Bone marrow (tissue), 2 donors: ENCODE results near the gene TMC4.
A peak's percentile ranks its signal among the peaks of the same experiment; 100 is the strongest.
"Not testable (repeated sequence)": the region's sequence is repeated elsewhere in the genome, so short reads cannot be mapped to it uniquely, and the experiment has no call there.

ENCODE experiments used
- DNase-seq, 2 donors: peaks; one replicate each; lab custom pipeline; 2025; lab: John Stamatoyannopoulos, UW

Gene TMC4

GRCh38 chr19:54179921-54180461 lies 7.0 kb upstream of the TMC4 start:
- DNase-seq = no peak

DNA sequence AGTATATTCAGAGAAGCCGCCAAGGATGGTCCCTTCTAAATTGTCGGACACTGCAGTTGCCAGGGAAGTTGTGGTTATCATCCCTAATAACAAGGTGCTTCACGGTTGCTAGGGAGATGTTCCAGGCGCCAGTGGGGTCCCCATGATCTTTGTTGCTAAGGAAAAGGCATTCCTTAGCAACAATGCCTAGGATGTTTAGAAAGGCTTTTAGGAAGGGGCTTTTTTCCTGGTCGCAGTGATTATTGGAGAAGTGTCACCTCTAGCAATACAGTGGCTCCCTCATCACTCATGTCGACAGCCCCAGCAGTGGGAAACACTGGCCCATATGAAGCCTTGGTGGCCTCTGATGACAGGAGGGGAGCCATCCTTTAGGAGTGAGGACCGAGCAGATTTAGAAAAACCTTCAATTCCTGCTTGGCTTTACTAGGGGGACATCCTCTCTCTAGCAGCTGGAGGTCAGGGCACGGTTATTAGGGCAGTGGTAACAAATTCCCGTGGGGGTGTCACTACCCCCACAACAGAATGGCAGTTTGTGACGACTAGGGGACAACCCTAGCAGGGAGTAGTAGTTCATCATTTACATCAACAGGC lies 6.4 kb upstream of the TMC4 start:
- no peak for DNase-seq

GRCh38 chr19:54178581-54179261 lies 5.8 kb upstream of the TMC4 start:
- DNase-seq = no peak

DNA sequence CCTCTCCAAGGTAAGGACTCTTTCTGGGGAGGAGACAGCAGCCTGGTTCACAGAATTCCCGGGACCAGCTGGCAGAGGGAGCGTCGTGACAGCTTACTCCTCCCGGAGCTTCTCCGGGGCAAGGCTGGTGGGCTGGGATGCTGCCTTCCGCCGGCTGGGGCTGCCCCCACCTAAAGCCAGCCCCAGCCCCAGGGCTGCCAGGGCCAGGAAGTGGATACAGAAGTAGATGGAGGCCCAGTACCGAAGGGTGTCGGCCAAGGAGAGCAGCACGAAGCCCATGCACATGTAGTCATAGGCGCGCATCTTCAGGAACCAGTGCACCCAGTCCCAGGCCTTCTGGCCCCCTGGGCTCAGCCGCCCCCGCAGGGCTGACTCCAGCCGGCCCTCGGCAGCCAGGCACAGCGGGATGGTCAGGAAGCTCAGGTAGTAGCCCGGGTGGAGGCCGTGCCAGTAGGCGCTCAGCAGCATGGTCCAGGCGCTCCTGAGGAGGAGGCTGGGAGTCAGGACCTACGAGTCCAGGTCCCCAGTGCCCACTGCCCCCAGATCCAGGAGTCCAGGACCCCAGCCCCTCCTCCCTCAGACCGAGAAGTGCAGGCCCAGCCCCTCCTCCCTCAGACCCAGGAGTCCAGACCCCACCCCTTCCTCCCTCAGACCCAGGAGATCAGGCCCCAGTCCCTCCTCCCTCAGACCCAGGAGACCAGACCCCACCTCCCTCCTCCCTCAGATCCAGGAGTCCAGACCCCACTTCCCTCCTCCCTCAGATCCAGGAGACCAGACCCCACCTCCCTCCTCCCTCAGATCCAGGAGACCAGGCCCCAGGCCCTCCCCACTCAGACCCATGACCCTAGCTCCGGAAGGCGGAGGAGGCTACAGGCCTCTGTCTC lies 1.2 kb upstream of the TMC4 start:
- DNase-seq = no peak

- DNase-seq = no peak
These were observed 369 bp upstream of the TMC4 start for GRCh38 chr19:54173359-54173699.

DNA sequence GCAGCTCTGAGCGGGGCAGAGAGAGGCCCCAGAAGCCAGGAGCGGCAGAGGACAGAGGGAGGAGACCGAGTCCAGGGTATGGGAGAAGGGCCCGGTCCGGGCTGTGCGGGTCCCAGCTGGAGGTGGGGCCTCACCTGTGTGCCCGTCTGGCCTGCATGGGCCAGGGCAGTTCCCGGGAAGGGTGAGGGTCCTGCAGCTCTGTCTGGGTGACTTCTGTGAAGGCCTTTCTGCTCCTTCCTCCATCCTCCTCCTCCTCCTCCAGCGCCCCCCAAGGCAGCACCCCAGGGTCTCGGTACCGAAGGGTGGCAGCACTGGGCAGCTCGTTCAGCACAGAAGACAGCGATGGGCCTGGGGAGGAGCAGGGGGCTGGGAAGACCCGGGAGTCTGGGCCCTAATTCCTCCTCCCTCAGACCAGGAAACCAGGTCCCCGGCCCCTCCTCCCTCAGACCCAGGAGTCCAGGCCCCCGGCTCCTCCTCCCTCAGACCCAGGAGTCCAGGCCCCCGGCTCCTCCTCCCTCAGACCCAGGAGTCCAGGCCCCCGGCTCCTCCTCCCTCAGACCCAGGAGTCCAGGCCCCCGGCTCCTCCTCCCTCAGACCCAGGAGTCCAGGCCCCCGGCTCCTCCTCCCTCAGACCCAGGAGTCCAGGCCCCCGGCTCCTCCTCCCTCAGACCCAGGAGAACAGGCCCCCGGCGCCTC lies 1.1 kb downstream of the TMC4 start:
- DNase-seq = not testable (repeated sequence)

DNA sequence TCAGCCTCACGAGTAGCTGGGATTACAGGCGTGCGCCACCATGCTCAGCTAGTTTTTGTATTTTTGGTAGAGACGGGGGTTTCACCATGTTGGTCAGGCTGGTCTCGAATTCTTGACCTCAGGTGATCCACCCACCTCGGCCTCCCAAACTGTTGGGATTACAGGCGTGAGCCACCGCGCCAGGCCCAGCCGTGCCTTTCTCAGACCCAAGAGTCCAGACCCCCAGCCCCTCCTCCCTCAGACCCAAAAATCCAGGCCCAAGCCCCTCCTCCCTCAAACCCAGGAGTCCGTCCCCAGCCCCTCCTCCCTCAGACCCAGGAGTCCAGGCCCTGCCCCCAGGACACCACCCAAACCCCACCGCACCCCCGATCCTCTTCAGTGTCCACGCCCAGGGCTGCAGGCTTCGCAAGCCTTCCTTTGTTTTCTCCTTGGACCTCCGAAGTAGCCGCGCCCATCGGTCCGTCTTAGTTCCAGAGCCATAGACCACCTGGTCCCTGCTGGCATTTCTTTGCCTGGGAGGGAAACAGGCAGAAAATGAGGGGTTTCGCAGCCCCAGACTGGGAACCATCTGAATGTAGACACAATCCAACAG lies 3.7 kb downstream of the TMC4 start:
- DNase-seq = no peak

DNA sequence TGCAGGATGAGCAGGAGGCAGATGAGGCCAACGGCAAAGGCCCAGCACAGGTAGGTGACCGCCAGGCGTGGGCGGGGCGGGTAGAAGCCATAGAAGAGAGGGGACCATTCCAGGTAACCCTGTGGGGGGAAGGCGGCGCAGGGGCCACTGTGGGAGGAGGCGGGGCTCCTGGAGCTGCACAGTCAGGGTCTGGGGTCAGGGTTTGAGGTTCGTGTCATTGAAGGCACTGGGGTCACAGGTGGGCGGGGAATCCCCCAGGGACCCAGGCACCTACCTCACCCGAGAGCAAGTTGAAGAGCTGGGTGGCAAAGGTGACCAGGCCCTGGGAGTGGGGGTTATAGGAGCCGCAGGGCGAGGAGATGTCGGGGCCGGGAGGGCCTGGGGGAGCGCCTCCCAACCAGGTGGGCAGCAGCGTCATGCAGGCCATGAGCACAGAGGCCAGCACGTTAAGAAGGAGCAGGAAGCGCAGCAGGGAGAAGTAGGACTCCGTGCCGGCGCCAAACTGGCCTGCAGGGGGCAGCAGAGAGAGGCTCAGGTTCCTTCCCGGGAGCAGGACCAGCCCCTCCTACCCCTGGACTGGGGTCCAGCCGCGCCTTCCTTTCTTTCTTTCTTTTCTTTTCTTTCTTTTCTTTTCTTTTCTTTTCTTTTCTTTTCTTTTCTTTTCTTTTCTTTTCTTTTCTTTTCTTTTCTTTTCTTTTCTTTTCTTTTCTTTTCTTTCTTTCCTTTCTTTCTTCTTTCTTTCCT lies 4.6 kb downstream of the TMC4 start:
- peak; percentile 71 to 84 for DNase-seq

GRCh38 chr19:54165222-54165621 lies 7.7 kb downstream of the TMC4 start:
- DNase-seq = no peak

DNA sequence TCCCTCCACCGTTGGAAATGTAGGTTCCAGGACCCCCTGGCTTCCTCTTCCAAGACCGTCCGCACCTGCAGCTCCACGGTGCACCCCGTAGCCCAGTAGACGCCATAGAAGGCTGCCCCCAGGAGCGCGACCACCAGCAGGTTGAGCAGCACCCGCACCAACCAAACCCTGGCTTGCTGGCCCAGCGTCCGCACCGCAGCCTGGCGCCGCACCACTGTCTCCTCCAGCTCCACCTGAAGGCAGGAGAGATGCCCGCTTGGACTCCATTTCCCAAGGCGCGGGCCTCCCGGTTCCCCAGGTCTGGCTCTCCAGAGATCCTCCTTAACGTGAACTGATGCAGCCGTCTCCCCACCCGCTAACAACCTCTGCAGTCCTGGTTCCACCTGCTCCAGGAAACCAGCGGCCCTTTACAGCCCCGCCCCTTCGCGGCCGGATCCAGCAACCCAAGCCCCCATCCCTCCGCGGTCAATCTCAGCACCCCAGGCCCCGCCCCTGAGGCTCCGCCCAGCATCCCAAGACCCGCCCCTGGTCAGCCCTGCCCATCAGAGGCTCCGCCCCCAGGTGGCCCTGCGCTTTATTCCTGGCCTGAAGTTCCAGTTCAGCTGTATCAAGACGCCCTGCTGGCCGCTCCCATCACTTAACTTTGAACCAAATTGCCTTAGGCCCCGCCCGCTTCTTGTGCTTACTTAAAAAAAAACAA lies 8.4 kb downstream of the TMC4 start:
- peak in 1 of 2 donors; percentile 11 for DNase-seq

DNA sequence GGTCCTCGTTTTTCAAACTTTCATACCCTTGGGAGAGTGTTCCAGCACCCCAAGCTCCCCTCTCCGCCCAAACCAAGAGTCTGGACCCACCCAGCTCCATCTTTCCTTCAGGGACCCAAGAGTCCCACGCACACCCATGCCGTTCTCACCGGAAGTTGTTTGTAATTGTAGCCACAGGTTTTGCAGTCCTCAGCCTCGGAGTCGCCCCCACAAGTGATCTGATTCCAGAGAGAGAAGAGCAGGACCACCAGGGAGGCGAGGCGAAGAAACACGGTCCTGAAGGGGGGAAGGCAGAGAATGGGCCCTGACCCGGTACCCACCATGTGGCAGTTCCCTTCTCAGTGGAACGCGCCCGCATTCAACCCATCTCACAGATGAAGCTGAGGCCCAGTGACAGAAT lies 10.1 kb downstream of the TMC4 start:
- no peak for DNase-seq

GRCh38 chr19:54162241-54162805 lies 10.6 kb downstream of the TMC4 start:
- DNase-seq = peak; percentile 83 to 85

DNA sequence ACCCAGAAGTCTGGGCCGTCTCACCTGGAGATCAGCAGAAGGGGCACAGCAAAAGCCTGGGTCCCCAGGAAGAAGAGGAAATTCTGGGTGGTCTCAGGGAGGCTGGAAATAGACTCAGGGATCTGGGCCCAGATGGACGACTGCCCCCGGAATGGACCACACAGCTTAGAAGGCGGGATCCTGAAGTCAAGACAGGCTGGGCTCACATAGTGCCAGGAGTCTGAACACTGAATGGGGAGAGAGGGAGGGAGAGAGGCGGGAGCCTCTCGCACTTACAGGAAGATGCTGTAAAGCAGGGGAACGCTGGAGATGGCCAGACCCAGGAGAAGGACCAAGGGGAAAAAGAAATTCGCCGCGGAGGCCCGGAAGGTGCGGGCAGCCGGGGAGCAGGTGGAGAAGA lies 12.1 kb downstream of the TMC4 start:
- DNase-seq = no peak

- DNase-seq = no peak
These were observed 12.7 kb downstream of the TMC4 start for GRCh38 chr19:54160182-54160811.

DNA sequence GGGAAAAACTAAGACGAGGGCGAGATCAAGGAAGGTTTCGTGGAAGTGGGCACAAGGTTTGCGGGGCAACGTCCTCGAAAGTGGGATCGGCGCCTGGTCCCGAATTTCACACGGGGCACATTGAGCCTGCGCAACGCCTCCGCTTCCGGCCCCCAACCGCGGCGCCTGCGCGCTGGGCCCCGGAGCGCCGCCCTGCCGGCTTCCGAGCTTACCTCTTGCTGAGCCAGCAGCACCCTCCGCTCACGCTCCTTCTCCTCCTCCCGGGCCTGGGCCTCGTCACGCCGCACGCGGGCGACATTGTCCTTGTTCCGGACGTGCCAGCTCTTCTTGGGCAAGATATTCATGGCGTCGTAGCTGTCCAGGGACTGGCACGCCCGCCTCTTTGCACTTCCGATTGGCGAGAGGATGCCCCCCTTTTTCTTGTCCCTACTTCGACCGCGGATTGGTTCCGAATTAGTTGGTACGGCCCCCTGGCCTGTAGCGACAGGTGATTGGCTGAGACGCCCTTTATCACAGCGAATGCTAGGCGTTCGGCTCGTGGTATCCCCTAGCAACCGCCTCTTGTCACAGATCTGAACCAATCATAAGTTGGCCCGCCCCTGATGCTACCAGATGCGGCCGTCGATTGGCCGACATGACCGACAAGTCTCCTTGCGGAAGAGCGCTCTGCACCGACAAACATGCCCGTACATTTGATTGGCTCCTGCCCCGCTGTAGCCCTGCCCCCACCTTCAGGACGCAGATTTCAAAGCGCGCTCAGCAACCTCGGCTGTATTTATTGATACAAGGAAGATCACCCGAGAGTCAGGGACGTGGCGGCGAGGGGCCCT lies 13.4 kb downstream of the TMC4 start, which contains the start of gene LENG1:
Gene LENG1 (minus strand): TSS at position 370 of the 830 bp plus-strand sequence. CDS start 26 bp downstream, at position 344.
- DNase-seq = peak; percentile 89 to 100

DNA sequence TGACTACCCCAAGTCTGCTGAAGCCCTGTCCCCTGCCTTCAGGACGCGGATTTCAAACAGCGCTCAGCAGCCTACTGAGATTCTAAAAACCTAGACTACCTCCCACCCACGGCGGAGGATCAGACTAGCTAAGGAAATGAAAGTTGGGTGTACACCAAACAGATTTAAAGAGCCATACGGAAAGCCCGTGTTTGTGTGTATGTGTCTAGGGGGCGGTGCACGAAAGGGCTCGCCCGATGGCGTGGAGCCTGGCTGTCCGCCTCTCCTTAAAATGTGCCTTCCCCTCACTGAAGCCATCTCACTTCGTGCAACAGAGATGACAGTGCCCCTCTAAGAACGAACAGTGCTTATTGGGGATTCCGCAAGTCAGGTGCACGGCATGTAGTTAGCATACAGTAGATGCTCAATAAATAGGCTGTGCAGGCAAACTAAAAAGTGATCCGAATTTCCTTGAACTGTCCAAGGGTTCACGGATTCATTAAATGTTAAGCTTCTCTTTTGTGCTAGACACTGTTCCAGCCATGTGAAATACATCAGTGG lies 14.1 kb downstream of the TMC4 start:
- DNase-seq = no peak

- DNase-seq = no peak
These were observed 16.0 kb downstream of the TMC4 start for GRCh38 chr19:54156953-54157352.

- DNase-seq = no peak
These were observed 16.5 kb downstream of the TMC4 start for GRCh38 chr19:54156490-54156889.
